Measurements from ENCODE around the gene TOMM34.

DNA sequence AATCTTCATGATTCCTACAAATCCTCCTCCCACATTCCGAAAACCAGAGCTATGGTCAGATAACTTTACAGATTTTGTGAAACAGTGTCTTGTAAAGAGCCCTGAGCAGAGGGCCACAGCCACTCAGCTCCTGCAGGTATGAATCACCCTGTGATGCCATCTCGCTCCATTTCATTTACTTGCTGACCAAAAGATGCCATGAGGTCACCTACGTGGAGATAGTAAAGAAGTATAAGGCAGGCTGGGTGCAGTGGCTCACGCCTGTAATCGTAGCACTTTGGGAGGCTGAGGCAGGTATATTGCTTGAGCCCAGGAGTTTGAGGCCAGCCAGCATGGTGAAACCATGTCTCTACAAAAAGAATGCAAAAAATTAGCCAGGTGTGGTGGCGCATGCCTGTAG, 37.0 kb upstream of the TOMM34 start:
- TF ChIP-seq ZNF274 (IDR thresholded peaks at IDR 0.05; ENCODE audit: low read depth, low read length) = no peak
- TF ChIP-seq YY1 (IDR thresholded peaks at IDR 0.05; ENCODE audit: insufficient read depth, insufficient read length) = no peak
- TF ChIP-seq SUZ12 (IDR thresholded peaks at IDR 0.05; ENCODE audit: extremely low read depth, insufficient read depth, insufficient read length) = no peak

All from NT2/D1 (cell line).